HepG2 (cell line): ENCODE results near the gene CTIF. TPM values are rescaled to one million over a fixed set of nuclear protein-coding genes. Genes with fewer than 3 reads are reported as not detected.

Source experiments
- ADNP ChIP-seq: sonication (generic); formaldehyde crosslinking; IDR thresholded peaks from 2 replicates; pipeline ENCODE4 v1.4.0; 2020; ENCODE audit warnings: missing genetic modification reagents
- GZF1 ChIP-seq: sonication (generic); formaldehyde crosslinking; IDR thresholded peaks from 2 replicates; pipeline ENCODE4 v1.5.1; 2020; ENCODE audit warnings: mild to moderate bottlenecking, missing genetic modification reagents
- HOXA7 ChIP-seq: sonication (generic); formaldehyde crosslinking; IDR thresholded peaks from 2 replicates; pipeline ENCODE4 v1.8.1; 2022; ENCODE audit warnings: mild to moderate bottlenecking, missing genetic modification reagents, moderate library complexity
- MBD4 ChIP-seq: IDR thresholded peaks from 2 replicates; pipeline ENCODE4 v1.6.1; 2012; ENCODE audit warnings: low read length, inconsistent platforms, borderline replicate concordance
- SNAPC4 ChIP-seq: sonication (generic); formaldehyde crosslinking; IDR thresholded peaks from 2 replicates; pipeline ENCODE4 v1.4.0; 2020; ENCODE audit warnings: mild to moderate bottlenecking, missing genetic modification reagents
- TMF1 ChIP-seq: sonication (generic); formaldehyde crosslinking; IDR thresholded peaks from 2 replicates; pipeline ENCODE4 v1.8.1; 2022; ENCODE audit warnings: low read depth, missing genetic modification reagents
- ZNF274 ChIP-seq: sonication (generic); formaldehyde crosslinking; IDR thresholded peaks from 2 replicates; pipeline ENCODE4 v1.5.1; 2020; ENCODE audit warnings: mild to moderate bottlenecking, missing genetic modification reagents
- ZNF414 ChIP-seq: sonication (generic); formaldehyde crosslinking; IDR thresholded peaks from 2 replicates; pipeline ENCODE4 v1.5.0; 2020; ENCODE audit warnings: missing genetic modification reagents
- ZNF512B ChIP-seq: sonication (generic); formaldehyde crosslinking; IDR thresholded peaks from 2 replicates; pipeline ENCODE4 v1.5.1; 2020; ENCODE audit warnings: missing genetic modification reagents, mild to moderate bottlenecking, borderline replicate concordance
- ZNF556 ChIP-seq: sonication (generic); formaldehyde crosslinking; IDR thresholded peaks from 2 replicates; pipeline ENCODE4 v1.4.0; 2020; ENCODE audit warnings: mild to moderate bottlenecking, missing genetic modification reagents, borderline replicate concordance
- ZNF777 ChIP-seq: sonication (generic); formaldehyde crosslinking; IDR thresholded peaks from 2 replicates; pipeline ENCODE4 v1.4.0; 2020; ENCODE audit warnings: missing genetic modification reagents
- ZNF83 ChIP-seq: sonication (generic); formaldehyde crosslinking; IDR thresholded peaks from 2 replicates; pipeline ENCODE4 v1.4.0; 2020; ENCODE audit warnings: missing genetic modification reagents, mild to moderate bottlenecking, borderline replicate concordance
- polyA plus RNA-seq, 8 experiments: library from polyadenylated mRNA; depleted of rRNA in 3 of 8; stranded (reverse) in 7 of 8; unstranded in 1 of 8; fragments of >200 nt; fragmentation: Illumina TruSeq in 4 of 8; extraction: Trizol in 4 of 8; gene quantifications; 2 replicates each; pipeline versions ENCODE4 v1.2.1 to v1.2.3, GENCODE V29; 2011 to 2016; ENCODE audit warnings: low read depth in 4 of 8, missing spikeins in 1 of 8, mixed read lengths in 1 of 8; ENCODE audit not compliant: insufficient read depth in 1 of 8
- total RNA-seq, 5 experiments: library from RNA; depleted of rRNA; stranded (reverse); fragments of >200 nt; fragmentation: Illumina TruSeq; extraction: Trizol; gene quantifications; 2 replicates each; pipeline ENCODE4 v1.2.3, GENCODE V29; 2016; ENCODE audit warnings: low read depth in 1 of 5
- TF ChIP-seq, protein P1 (sequence below): sonication (generic); formaldehyde crosslinking; IDR thresholded peaks from 2 replicates; pipeline ENCODE4 v1.5.1; 2020; ENCODE audit warnings: mild to moderate bottlenecking, moderate library complexity, missing genetic modification reagents
- TF ChIP-seq, protein P2 (sequence below): sonication (generic); formaldehyde crosslinking; IDR thresholded peaks from 2 replicates; pipeline ENCODE4 v1.4.0; 2020; ENCODE audit warnings: missing genetic modification reagents
- TF ChIP-seq, protein P3 (sequence below): sonication (generic); formaldehyde crosslinking; IDR thresholded peaks from 2 replicates; pipeline ENCODE4 v1.8.0; 2022; ENCODE audit warnings: mild to moderate bottlenecking, missing genetic modification reagents, moderate library complexity

Gene CTIF
- total and polyA plus RNA-seq, 2 of the 13 experiments (the other 11 are each of a cell fraction or from before 2014, with no cell fraction given), result 18.2 to 28.0 TPM

GRCh38 chr18:48902023-48902855, 363.4 kb downstream of the CTIF start (continued):
- TF ChIP-seq MBD4 (no peak), ADNP (CRISPR knock-in tag) (no peak), HOXA7 (CRISPR knock-in tag) (no peak), SNAPC4 (CRISPR knock-in tag) (no peak), ZNF777 (CRISPR knock-in tag) (0 out of 2 replicates have a peak, but pooled peaks have one; percentile 34), ZNF556 (CRISPR knock-in tag) (peak; percentile 69; the same call in 1 of the 2 replicates), GZF1 (CRISPR knock-in tag) (0 out of 2 replicates have a peak, but pooled peaks have one; percentile 28), ZNF414 (peak; percentile 84), ZNF83 (CRISPR knock-in tag) (no peak), ZNF512B (CRISPR knock-in tag) (peak; percentile 74; the same call in 1 of the 2 replicates), TMF1 (CRISPR knock-in tag) (no peak), ZNF274 (CRISPR knock-in tag) (peak; percentile 58; the same call in 1 of the 2 replicates)
- TF ChIP-seq, protein P1, sequence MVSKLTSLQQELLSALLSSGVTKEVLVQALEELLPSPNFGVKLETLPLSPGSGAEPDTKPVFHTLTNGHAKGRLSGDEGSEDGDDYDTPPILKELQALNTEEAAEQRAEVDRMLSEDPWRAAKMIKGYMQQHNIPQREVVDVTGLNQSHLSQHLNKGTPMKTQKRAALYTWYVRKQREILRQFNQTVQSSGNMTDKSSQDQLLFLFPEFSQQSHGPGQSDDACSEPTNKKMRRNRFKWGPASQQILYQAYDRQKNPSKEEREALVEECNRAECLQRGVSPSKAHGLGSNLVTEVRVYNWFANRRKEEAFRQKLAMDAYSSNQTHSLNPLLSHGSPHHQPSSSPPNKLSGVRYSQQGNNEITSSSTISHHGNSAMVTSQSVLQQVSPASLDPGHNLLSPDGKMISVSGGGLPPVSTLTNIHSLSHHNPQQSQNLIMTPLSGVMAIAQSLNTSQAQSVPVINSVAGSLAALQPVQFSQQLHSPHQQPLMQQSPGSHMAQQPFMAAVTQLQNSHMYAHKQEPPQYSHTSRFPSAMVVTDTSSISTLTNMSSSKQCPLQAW, result peak; percentile 95
- TF ChIP-seq, protein P2, sequence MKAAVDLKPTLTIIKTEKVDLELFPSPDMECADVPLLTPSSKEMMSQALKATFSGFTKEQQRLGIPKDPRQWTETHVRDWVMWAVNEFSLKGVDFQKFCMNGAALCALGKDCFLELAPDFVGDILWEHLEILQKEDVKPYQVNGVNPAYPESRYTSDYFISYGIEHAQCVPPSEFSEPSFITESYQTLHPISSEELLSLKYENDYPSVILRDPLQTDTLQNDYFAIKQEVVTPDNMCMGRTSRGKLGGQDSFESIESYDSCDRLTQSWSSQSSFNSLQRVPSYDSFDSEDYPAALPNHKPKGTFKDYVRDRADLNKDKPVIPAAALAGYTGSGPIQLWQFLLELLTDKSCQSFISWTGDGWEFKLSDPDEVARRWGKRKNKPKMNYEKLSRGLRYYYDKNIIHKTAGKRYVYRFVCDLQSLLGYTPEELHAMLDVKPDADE (CRISPR knock-in tag), result no peak
- TF ChIP-seq, protein P3, sequence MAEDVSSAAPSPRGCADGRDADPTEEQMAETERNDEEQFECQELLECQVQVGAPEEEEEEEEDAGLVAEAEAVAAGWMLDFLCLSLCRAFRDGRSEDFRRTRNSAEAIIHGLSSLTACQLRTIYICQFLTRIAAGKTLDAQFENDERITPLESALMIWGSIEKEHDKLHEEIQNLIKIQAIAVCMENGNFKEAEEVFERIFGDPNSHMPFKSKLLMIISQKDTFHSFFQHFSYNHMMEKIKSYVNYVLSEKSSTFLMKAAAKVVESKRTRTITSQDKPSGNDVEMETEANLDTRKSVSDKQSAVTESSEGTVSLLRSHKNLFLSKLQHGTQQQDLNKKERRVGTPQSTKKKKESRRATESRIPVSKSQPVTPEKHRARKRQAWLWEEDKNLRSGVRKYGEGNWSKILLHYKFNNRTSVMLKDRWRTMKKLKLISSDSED (CRISPR knock-in tag), result no peak
